ENCODE data around the gene MRGPRD. TPM values are rescaled to one million over a fixed set of nuclear protein-coding genes. Genes with fewer than 3 reads are reported as not detected.

Gene MRGPRD
- total and polyA plus RNA-seq, 2 donors (not counting 1 experiment from before 2014, with no cell fraction given), result not detected

DNA sequence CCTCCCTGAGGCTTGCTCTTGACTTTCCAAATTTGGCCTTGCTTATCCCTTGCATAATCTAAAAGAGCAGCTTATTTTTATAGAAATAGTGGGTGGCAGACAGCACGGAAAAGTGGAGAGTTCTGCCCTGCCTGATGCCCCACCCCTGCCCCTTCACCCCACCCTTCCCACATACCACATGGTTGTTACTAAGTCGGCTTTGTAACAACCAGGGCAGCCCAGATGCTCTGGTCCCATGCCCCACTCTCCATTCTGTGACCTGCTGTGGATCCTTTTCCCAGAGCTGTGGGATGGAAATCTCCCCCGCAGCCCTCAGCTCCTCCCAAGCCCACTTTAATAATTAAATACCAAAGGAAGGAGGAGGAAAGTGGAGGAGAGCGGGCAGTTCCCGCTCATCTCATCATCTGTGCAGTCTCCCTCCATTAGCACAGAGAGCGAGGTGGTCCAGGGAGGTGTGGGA, 21.4 kb upstream of the MRGPRD start:
- ChIA-PET POLR2A (no interaction called here), CTCF (no interaction called here)
- no peak overlapping the region for H3K4me3 Mint-ChIP-seq
- Histone ChIP-seq H3K27ac (ENCODE audit: low read length in 2 of 2) (no peak overlapping the region), H3K36me3 (replicated peaks in 1 of 2; ENCODE audit: control extremely low read depth in 1 of 2, control insufficient read depth in 1 of 2, extremely low read depth in 1 of 2, insufficient read depth in 2 of 2, low read length in 1 of 2) (no peaks in the 10 kb centered on the region), H3K9me3 (ENCODE audit: control extremely low read depth in 1 of 3, control insufficient read depth in 2 of 3, insufficient read depth in 1 of 3, low read length in 2 of 3) (no peaks in the 10 kb centered on the region), H4K20me1 (ENCODE audit: control insufficient read depth, insufficient read depth, low read length, poor library complexity, severe bottlenecking) (no peaks in the 10 kb centered on the region), H3K4me2 (replicated peaks; ENCODE audit: low read depth, low read length, poor library complexity, severe bottlenecking) (no peak overlapping the region), H3K9ac (ENCODE audit: low read length) (no peak overlapping the region), H3K4me1 (ENCODE audit: control insufficient read depth in 2 of 2, insufficient read depth in 2 of 2, low read length in 2 of 2) (no peaks in the 10 kb centered on the region), H3K4me3 (ENCODE audit: control extremely low read depth in 1 of 5, extremely low read depth in 1 of 5, insufficient read depth in 1 of 5, low read depth in 2 of 5, low read length in 4 of 5) (no peak overlapping the region), H3K79me2 (ENCODE audit: control insufficient read depth, insufficient read depth, low read length) (no peaks in the 10 kb centered on the region), H3K27me3 (replicated peaks in 1 of 4; ENCODE audit: control extremely low read depth in 1 of 4, control insufficient read depth in 3 of 4, insufficient read depth in 4 of 4, low read length in 3 of 4) (peaks cover 0 to 9% (median 1%) of the 10 kb centered on the region in 4 experiments), H2AFZ (ENCODE audit: insufficient read depth, low read depth, low read length, poor library complexity, severe bottlenecking) (no peak overlapping the region)
- H3K4me1 Mint-ChIP-seq, result no peaks in the 10 kb centered on the region
- H3K9me3 Mint-ChIP-seq (ENCODE audit: insufficient read depth), result no peaks in the 10 kb centered on the region
- ATAC-seq (ENCODE audit: low read depth) (no peak), DNase-seq (no peak)
- no peak overlapping the region for H3K27ac Mint-ChIP-seq
- 100% methylated on average over 1 of the region's 6 CpGs for WGBS (ENCODE audit: insufficient coverage)
- H3K27me3 Mint-ChIP-seq, result peaks cover 18% of the 10 kb centered on the region
- TF ChIP-seq, protein P1, sequence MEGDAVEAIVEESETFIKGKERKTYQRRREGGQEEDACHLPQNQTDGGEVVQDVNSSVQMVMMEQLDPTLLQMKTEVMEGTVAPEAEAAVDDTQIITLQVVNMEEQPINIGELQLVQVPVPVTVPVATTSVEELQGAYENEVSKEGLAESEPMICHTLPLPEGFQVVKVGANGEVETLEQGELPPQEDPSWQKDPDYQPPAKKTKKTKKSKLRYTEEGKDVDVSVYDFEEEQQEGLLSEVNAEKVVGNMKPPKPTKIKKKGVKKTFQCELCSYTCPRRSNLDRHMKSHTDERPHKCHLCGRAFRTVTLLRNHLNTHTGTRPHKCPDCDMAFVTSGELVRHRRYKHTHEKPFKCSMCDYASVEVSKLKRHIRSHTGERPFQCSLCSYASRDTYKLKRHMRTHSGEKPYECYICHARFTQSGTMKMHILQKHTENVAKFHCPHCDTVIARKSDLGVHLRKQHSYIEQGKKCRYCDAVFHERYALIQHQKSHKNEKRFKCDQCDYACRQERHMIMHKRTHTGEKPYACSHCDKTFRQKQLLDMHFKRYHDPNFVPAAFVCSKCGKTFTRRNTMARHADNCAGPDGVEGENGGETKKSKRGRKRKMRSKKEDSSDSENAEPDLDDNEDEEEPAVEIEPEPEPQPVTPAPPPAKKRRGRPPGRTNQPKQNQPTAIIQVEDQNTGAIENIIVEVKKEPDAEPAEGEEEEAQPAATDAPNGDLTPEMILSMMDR (IDR thresholded peaks at IDR 0.05), result no peak
- no peak for TF ChIP-seq EZH2 (IDR thresholded peaks at IDR 0.05; ENCODE audit: borderline replicate concordance, insufficient read depth, low read depth, low read length, poor library complexity, severe bottlenecking)
- intact Hi-C loops (cut with micrococcal nuclease), result no loop called here

DNA sequence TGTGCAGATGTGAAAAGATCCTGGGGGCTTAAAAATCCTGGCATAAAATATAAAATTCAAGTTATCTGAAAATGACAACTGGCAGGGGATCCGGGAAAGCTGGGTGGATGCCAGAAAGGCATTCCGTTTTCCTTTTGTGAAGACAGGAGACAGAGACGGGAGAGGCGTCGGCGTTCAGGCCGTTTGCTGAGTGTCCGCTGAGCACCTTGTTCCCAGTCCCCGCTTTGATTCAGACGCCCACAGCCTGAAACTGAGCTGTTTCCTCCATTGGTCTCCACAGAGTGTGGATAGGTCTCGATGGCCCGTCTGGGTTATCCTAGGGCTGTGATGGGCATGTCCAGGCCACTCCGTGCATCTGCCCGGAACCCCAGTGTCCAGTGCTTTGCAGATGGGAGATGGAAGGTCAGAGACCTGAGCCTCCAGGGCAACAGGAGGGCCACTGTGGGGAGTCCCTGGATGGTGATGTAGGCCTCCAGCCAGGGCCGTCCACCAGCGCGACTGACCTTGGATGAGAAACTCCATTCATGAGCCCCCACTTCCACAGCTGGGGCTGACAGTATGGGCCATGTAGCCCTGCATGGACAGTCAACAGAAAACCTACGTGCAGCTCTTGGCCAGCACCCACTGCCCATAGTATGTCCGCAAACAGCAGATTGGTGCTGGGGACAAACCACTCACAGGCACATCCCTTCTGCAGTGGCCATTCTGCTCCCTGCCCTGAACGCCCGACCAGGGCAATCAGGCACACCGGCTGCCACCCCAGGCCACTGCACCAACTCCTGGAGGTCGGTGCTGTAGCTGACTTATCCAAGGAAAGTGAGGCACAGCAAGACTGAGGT, 20.7 kb upstream of the MRGPRD start:
- POLR2A ChIA-PET, result no interaction called here
- no peaks in the 10 kb centered on the region for H3K79me2 ChIP-seq (ENCODE audit: control insufficient read depth, insufficient read depth, low read length)
- peaks cover 0 to 14% (median 1%) of the 10 kb centered on the region in 4 experiments for H3K27me3 ChIP-seq (replicated peaks in 1 of 4; ENCODE audit: control extremely low read depth in 1 of 4, control insufficient read depth in 3 of 4, insufficient read depth in 4 of 4, low read length in 3 of 4)
- H3K4me3 Mint-ChIP-seq, result no peak overlapping the region
- H2AFZ ChIP-seq (ENCODE audit: insufficient read depth, low read depth, low read length, poor library complexity, severe bottlenecking), result no peak overlapping the region
- H3K4me3 ChIP-seq (ENCODE audit: control extremely low read depth in 1 of 5, extremely low read depth in 1 of 5, insufficient read depth in 1 of 5, low read depth in 2 of 5, low read length in 4 of 5), result no peak overlapping the region
- no peaks in the 10 kb centered on the region for H4K20me1 ChIP-seq (ENCODE audit: control insufficient read depth, insufficient read depth, low read length, poor library complexity, severe bottlenecking)
- no peak for ATAC-seq (ENCODE audit: low read depth)
- no peaks in the 10 kb centered on the region for H3K4me1 ChIP-seq (ENCODE audit: control insufficient read depth in 2 of 2, insufficient read depth in 2 of 2, low read length in 2 of 2)
- no peaks in the 10 kb centered on the region for H3K9me3 ChIP-seq (ENCODE audit: control extremely low read depth in 1 of 3, control insufficient read depth in 2 of 3, insufficient read depth in 1 of 3, low read length in 2 of 3)
- H3K27me3 Mint-ChIP-seq, result peaks cover 18% of the 10 kb centered on the region
- H3K4me2 ChIP-seq (replicated peaks; ENCODE audit: low read depth, low read length, poor library complexity, severe bottlenecking), result no peak overlapping the region
- no peak for DNase-seq
- intact Hi-C loops (cut with micrococcal nuclease), result no loop called here
- WGBS (ENCODE audit: insufficient coverage), result 89% methylated on average over 23 of the region's 23 CpGs
- H3K27ac ChIP-seq (ENCODE audit: low read length in 2 of 2), result no peak overlapping the region
- H3K27ac Mint-ChIP-seq, result no peak overlapping the region
- TF ChIP-seq, protein P1 (IDR thresholded peaks at IDR 0.05), result no peak
- TF ChIP-seq EZH2 (IDR thresholded peaks at IDR 0.05; ENCODE audit: borderline replicate concordance, insufficient read depth, low read depth, low read length, poor library complexity, severe bottlenecking), result no peak
- H3K9ac ChIP-seq (ENCODE audit: low read length), result no peak overlapping the region
- no peaks in the 10 kb centered on the region for H3K4me1 Mint-ChIP-seq
- H3K9me3 Mint-ChIP-seq (ENCODE audit: insufficient read depth), result no peaks in the 10 kb centered on the region
- H3K36me3 ChIP-seq (replicated peaks in 1 of 2; ENCODE audit: control extremely low read depth in 1 of 2, control insufficient read depth in 1 of 2, extremely low read depth in 1 of 2, insufficient read depth in 2 of 2, low read length in 1 of 2), result no peaks in the 10 kb centered on the region
- CTCF ChIA-PET, result no interaction called here
